Natural killer cell (primary cell): ENCODE results near the gene SEMA6B. TPM values are rescaled to one million over a fixed set of nuclear protein-coding genes. Genes with fewer than 3 reads are reported as not detected.
A peak's percentile ranks its signal among the peaks of the same experiment; 100 is the strongest.

Source experiments
- ATAC-seq, 3 donors: fragments of 150-1000 bp in 2 of 3; fragments of 200-7000 bp in 1 of 3; cut with Tn5 transposase; 1 replicate in 1 of 3; 2 replicates in 2 of 3; pipeline ENCODE4 v1.10.0; 2021; ENCODE audit warnings: mild to moderate bottlenecking in 2 of 3, moderate library complexity in 2 of 3
- DNase-seq, 2 donors: peaks; one replicate each; pipeline versions ENCODE4 v3.0.0 to v3.0.0-alpha.2; 2013 to 2021; ENCODE audit warnings: mixed read lengths in 1 of 2
- H3K27ac ChIP-seq: one replicate; pipeline ENCODE4 v1.5.1; 2013; ENCODE audit warnings: mild to moderate bottlenecking, low read length
- H3K27me3 ChIP-seq: one replicate; pipeline ENCODE4 v1.6.1; 2013; ENCODE audit warnings: low read length; ENCODE audit not compliant: control insufficient read depth, insufficient read depth
- H3K36me3 ChIP-seq: one replicate; pipeline ENCODE4 v1.6.1; 2013; ENCODE audit warnings: low read length; ENCODE audit not compliant: control insufficient read depth, insufficient read depth
- H3K4me1 ChIP-seq: one replicate; pipeline ENCODE4 v1.6.1; 2013; ENCODE audit warnings: low read length; ENCODE audit not compliant: control insufficient read depth, insufficient read depth
- H3K4me3 ChIP-seq: one replicate; pipeline ENCODE4 v1.5.1; 2013; ENCODE audit warnings: low read length
- H3K9me3 ChIP-seq: one replicate; pipeline ENCODE4 v1.6.1; 2013; ENCODE audit warnings: low read length; ENCODE audit not compliant: control insufficient read depth, insufficient read depth
- H3K27ac Mint-ChIP-seq, 2 donors: one replicate each; pipeline ENCODE4 v1.8.0; 2022; ENCODE audit warnings: mild to moderate bottlenecking in 2 of 2, mixed read lengths in 2 of 2, moderate library complexity in 1 of 2
- H3K27me3 Mint-ChIP-seq, 2 donors: one replicate each; pipeline ENCODE4 v1.8.0; 2022; ENCODE audit warnings: low read depth in 2 of 2, mixed read lengths in 2 of 2
- H3K36me3 Mint-ChIP-seq: one replicate; pipeline ENCODE4 v1.8.0; 2022; ENCODE audit warnings: mixed read lengths
- H3K4me1 Mint-ChIP-seq, 2 donors: one replicate each; pipeline ENCODE4 v1.8.0; 2022; ENCODE audit warnings: mixed read lengths in 2 of 2
- H3K4me3 Mint-ChIP-seq: one replicate; pipeline ENCODE4 v1.8.0; 2022; ENCODE audit warnings: mild to moderate bottlenecking, moderate library complexity, mixed read lengths
- H3K9me3 Mint-ChIP-seq, 2 donors: one replicate each; pipeline ENCODE4 v1.8.0; 2022; ENCODE audit warnings: mixed read lengths in 2 of 2
- CTCF ChIP-seq: fragments of 200-600 bp; IDR thresholded peaks from one replicate; pipeline ENCODE4 v1.8.0; 2022; ENCODE audit warnings: antibody characterized with exemption
- WGBS: methylation state at CpG from one replicate; pipeline ENCODE4 v1.1.7; 2013; ENCODE audit warnings: missing lambda C conversion rate; ENCODE audit not compliant: insufficient coverage; 5-methylcytosine and 5-hydroxymethylcytosine counted together
- intact Hi-C: fragments of 100-400 bp; cut with micrococcal nuclease; formaldehyde crosslinking; loops from one replicate; pipeline ENCODE4 v1.14.2; 2022
- total RNA-seq, 4 donors: library from RNA; stranded (reverse); fragments of 120-200 nt in 1 of 4; gene quantifications; one replicate each; pipeline versions ENCODE4 v1.2.3 to v1.2.4, GENCODE V29; 2013 to 2022

SEMA6B gene
- total RNA-seq, 3 donors from 2014 or later (not counting 1 experiment from before 2014, with no cell fraction given) = 0.50 to 5.4 TPM; not detected in 1

GRCh38 chr19:4512070-4512469 is 47.4 kb downstream of the SEMA6B start:
- no peak overlapping the region for H3K4me3 Mint-ChIP-seq
- no peaks in the 10 kb centered on the region for H3K36me3 Mint-ChIP-seq
- Histone ChIP-seq H3K4me1 (no peaks in the 10 kb centered on the region), H3K27me3 (no peaks in the 10 kb centered on the region), H3K4me3 (no peak overlapping the region), H3K36me3 (no peaks in the 10 kb centered on the region), H3K9me3 (no peaks in the 10 kb centered on the region), H3K27ac (no peak overlapping the region)
- no peak overlapping the region for H3K27ac Mint-ChIP-seq
- no peak for DNase-seq
- no peaks in the 10 kb centered on the region for H3K27me3 Mint-ChIP-seq
- intact Hi-C loops = no loop called here
- H3K4me1 Mint-ChIP-seq = no peaks in the 10 kb centered on the region
- no peak for ATAC-seq
- 90% methylated on average over 17 of the region's 17 CpGs for WGBS
- TF ChIP-seq CTCF = no peak
- H3K9me3 Mint-ChIP-seq = no peaks in the 10 kb centered on the region

- DNase-seq = no peak
- H3K36me3 Mint-ChIP-seq = no peaks in the 10 kb centered on the region
- no peaks in the 10 kb centered on the region for H3K9me3 ChIP-seq
- no peak for TF ChIP-seq CTCF
- peaks cover 2 to 3% of the 10 kb centered on the region in 2 donors for H3K4me1 Mint-ChIP-seq
- no peak overlapping the region for H3K27ac Mint-ChIP-seq
- H3K4me3 ChIP-seq = no peak overlapping the region
- no peaks in the 10 kb centered on the region for H3K27me3 Mint-ChIP-seq
- no peak overlapping the region for H3K4me3 Mint-ChIP-seq
- no peaks in the 10 kb centered on the region for H3K4me1 ChIP-seq
- no peaks in the 10 kb centered on the region for H3K36me3 ChIP-seq
- no peak for ATAC-seq
- H3K27me3 ChIP-seq = no peaks in the 10 kb centered on the region
- no peak overlapping the region for H3K27ac ChIP-seq
- intact Hi-C loops = no loop called here
- no peaks in the 10 kb centered on the region for H3K9me3 Mint-ChIP-seq
- WGBS = 85% methylated on average over 27 of the region's 27 CpGs
Measured at GRCh38 chr19:4511300-4512054, 48.0 kb downstream of the SEMA6B start.

- WGBS = 84% methylated on average over 37 of the region's 37 CpGs
- Histone ChIP-seq H3K27ac (no peak overlapping the region), H3K27me3 (no peaks in the 10 kb centered on the region), H3K9me3 (no peaks in the 10 kb centered on the region), H3K4me1 (no peaks in the 10 kb centered on the region), H3K4me3 (no peak overlapping the region), H3K36me3 (no peaks in the 10 kb centered on the region)
- H3K9me3 Mint-ChIP-seq = no peaks in the 10 kb centered on the region
- intact Hi-C loops = no loop called here
- H3K4me3 Mint-ChIP-seq = no peak overlapping the region
- DNase-seq (no peak), ATAC-seq (peak in 1 of 3 donors; percentile 18)
- TF ChIP-seq CTCF = no peak
- peaks cover 6 to 10% of the 10 kb centered on the region in 2 donors for H3K4me1 Mint-ChIP-seq
- no peaks in the 10 kb centered on the region for H3K27me3 Mint-ChIP-seq
- H3K36me3 Mint-ChIP-seq = no peaks in the 10 kb centered on the region
- no peak overlapping the region for H3K27ac Mint-ChIP-seq
Measured at GRCh38 chr19:4510435-4511255, 48.8 kb downstream of the SEMA6B start.
